PC-9 (cell line): Measurements from ENCODE around the gene FLAD1. TPM values are rescaled to one million over a fixed set of nuclear protein-coding genes. Genes with fewer than 3 reads are reported as not detected.

Experiments
- BruUV-seq: library from RNA; stranded (reverse); fragments of 400-500 nt; replicated peaks from 2 replicates; lab custom pipeline; 2021; lab: Mats Ljungman, UMichigan
- CTCF ChIA-PET: fragments of 300-600 bp; sonication (Branson Sonifier 250); formaldehyde crosslinking; loops from one replicate; lab custom pipeline; 2022; ENCODE audit warnings: antibody characterized with exemption; lab: Charles Lee
- POLR2A ChIA-PET: fragments of 300-600 bp; sonication (Branson Sonifier 250); formaldehyde crosslinking; loops from one replicate; lab custom pipeline; 2022; ENCODE audit warnings: antibody characterized with exemption; ENCODE audit not compliant: unreplicated experiment; lab: Charles Lee
- DNase-seq, 2 experiments: peaks; one replicate each; pipeline versions ENCODE4 v3.0.0 to v3.0.0-alpha.2; 2015 to 2022; ENCODE audit warnings: mixed read lengths in 1 of 2
- H2AFZ ChIP-seq: fragments of 200-600 bp; sonication (generic); 2 replicates; pipeline ENCODE4 v1.8.1; 2017; ENCODE audit warnings: antibody characterized with exemption
- H3F3A ChIP-seq: fragments of 200-600 bp; sonication (generic); 2 replicates; pipeline ENCODE4 v1.8.1; 2017; ENCODE audit warnings: antibody characterized with exemption, mild to moderate bottlenecking, low read depth; ENCODE audit not compliant: insufficient read depth
- H3K27ac ChIP-seq: fragments of 200-600 bp; sonication (generic); 2 replicates; pipeline ENCODE4 v1.6.1; 2016; ENCODE audit warnings: mixed run types
- H3K27me3 ChIP-seq: fragments of 200-600 bp; sonication (generic); 2 replicates; pipeline ENCODE4 v1.6.1; 2016; ENCODE audit warnings: low read depth, mixed run types; ENCODE audit not compliant: insufficient read depth
- H3K36me3 ChIP-seq: fragments of 200-600 bp; sonication (generic); 2 replicates; pipeline ENCODE4 v1.6.1; 2016; ENCODE audit warnings: low read depth, mixed run types
- H3K4me1 ChIP-seq: fragments of 200-600 bp; sonication (generic); replicated peaks from 2 replicates; pipeline ENCODE4 v1.6.1; 2016; ENCODE audit warnings: mixed run types; ENCODE audit not compliant: insufficient read depth
- H3K4me2 ChIP-seq: fragments of 200-600 bp; sonication (generic); 2 replicates; pipeline ENCODE4 v1.6.1; 2017; ENCODE audit warnings: mixed run types
- H3K4me3 ChIP-seq: fragments of 200-600 bp; sonication (generic); 2 replicates; pipeline ENCODE4 v1.6.1; 2016; ENCODE audit warnings: mixed run types
- H3K79me2 ChIP-seq: fragments of 200-600 bp; sonication (generic); 2 replicates; pipeline ENCODE4 v1.6.1; 2017; ENCODE audit warnings: low read depth, mixed run types
- H3K9me2 ChIP-seq: fragments of 200-600 bp; sonication (generic); 2 replicates; pipeline ENCODE4 v1.8.1; 2017; ENCODE audit warnings: mild to moderate bottlenecking; ENCODE audit not compliant: insufficient read depth
- H3K9me3 ChIP-seq: fragments of 200-600 bp; sonication (generic); 2 replicates; pipeline ENCODE4 v1.8.1; 2016; ENCODE audit warnings: low read depth; ENCODE audit not compliant: insufficient read depth
- H4K20me1 ChIP-seq: fragments of 200-600 bp; sonication (generic); 2 replicates; pipeline ENCODE4 v1.8.1; 2017; ENCODE audit not compliant: insufficient read depth
- EZH2 ChIP-seq: fragments of 200-600 bp; sonication (generic); IDR thresholded peaks from 2 replicates; pipeline ENCODE4 v1.8.0; 2017; ENCODE audit warnings: antibody characterized with exemption, low read depth
- intact Hi-C: fragments of 100-400 bp; cut with micrococcal nuclease; formaldehyde crosslinking; loops from one replicate; pipeline ENCODE4 v1.10.0; 2022; ENCODE audit not compliant: unreplicated experiment
- total RNA-seq: library from RNA; stranded (reverse); gene quantifications from 2 replicates; pipeline ENCODE4 v1.2.3, GENCODE V29; 2021
- TF ChIP-seq, protein P1 (sequence below): fragments of 200-600 bp; sonication (generic); conservative IDR thresholded peaks from 2 replicates; pipeline ENCODE4 v1.6.1; 2017; ENCODE audit warnings: mixed run types, antibody characterized with exemption, mild to moderate bottlenecking, moderate library complexity

FLAD1 gene
- total RNA-seq, 1 experiment from 2014 or later, result 54.2 TPM

DNA sequence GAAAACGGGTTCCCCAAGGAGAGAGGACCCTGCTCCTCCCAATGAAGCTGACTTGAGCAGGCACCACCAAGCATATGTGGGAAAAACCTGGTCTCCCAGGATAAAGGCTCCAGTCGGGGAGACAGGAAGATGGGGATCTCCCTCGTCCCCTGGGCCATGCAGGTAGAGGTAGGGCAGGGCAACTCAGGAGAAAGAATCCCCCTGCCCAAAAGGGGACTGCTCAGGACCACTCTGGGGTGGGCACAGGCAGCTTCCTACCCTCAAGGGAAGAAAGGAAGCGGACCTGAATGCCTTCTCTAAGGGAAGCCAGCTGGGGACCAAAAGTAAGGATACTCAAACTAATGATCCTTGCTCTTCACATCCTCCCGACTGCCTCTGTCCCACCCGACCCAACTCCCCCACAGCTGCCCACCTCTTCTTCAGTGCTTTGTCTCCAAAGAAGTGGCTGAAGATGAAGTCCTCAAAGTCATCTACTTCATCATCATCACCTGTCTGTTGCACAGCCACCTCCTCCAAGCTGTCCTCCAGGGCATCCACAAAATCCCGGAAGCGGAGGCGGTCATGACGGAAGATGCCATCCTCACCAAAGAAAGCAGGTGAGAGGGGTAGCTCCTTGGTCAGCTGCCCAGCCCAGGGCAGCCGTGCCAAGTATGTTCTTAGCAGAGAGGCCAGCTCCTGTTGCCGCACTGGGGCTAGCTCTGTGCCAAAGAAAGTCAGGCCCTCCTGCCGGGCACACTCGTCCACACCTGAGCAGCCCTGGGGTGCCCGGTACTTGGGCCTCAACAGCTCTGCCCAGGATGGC is 37.8 kb upstream of the FLAD1 start:
- POLR2A ChIA-PET, result no interaction called here

GRCh38 chr1:154945962-154946850 is 36.9 kb upstream of the FLAD1 start:
- no peak for DNase-seq
- H2AFZ ChIP-seq, result no peak overlapping the region
- no peak overlapping the region for H3K4me2 ChIP-seq
- ChIA-PET POLR2A (no interaction called here), CTCF (no interaction called here)
- no peaks in the 10 kb centered on the region for H3K9me3 ChIP-seq
- H3K4me1 ChIP-seq, result peaks cover 12% of the 10 kb centered on the region; the same call in 1 of the 2 replicates
- BruUV-seq, result TSS peak; percentile 29
- no peaks in the 10 kb centered on the region for H3K79me2 ChIP-seq
- no peaks in the 10 kb centered on the region for H3K36me3 ChIP-seq
- H3F3A ChIP-seq, result no peaks in the 10 kb centered on the region
- H3K9me2 ChIP-seq, result no peaks in the 10 kb centered on the region
- no peak for TF ChIP-seq EZH2
- no peaks in the 10 kb centered on the region for H3K27me3 ChIP-seq
- intact Hi-C loops, result no loop called here
- H3K27ac ChIP-seq, result no peak overlapping the region
- H3K4me3 ChIP-seq, result no peak overlapping the region
- no peaks in the 10 kb centered on the region for H4K20me1 ChIP-seq

More for the DNA sequence above, 37.8 kb upstream of the FLAD1 start:
- H3K9me3 ChIP-seq, result no peaks in the 10 kb centered on the region
- no peaks in the 10 kb centered on the region for H3K36me3 ChIP-seq
- no peak overlapping the region for H3K4me2 ChIP-seq
- H3K27me3 ChIP-seq, result no peaks in the 10 kb centered on the region
- CTCF ChIA-PET, result no interaction called here
- no peak overlapping the region for H3K4me3 ChIP-seq
- no TSS peak for BruUV-seq
- no peaks in the 10 kb centered on the region for H3F3A ChIP-seq
- H3K4me1 ChIP-seq, result peaks cover 12% of the 10 kb centered on the region; the same call in 1 of the 2 replicates
- no peak overlapping the region for H3K27ac ChIP-seq
- DNase-seq, result no peak
- intact Hi-C loops, result no loop called here
- no peak for TF ChIP-seq EZH2
- TF ChIP-seq, protein P1, sequence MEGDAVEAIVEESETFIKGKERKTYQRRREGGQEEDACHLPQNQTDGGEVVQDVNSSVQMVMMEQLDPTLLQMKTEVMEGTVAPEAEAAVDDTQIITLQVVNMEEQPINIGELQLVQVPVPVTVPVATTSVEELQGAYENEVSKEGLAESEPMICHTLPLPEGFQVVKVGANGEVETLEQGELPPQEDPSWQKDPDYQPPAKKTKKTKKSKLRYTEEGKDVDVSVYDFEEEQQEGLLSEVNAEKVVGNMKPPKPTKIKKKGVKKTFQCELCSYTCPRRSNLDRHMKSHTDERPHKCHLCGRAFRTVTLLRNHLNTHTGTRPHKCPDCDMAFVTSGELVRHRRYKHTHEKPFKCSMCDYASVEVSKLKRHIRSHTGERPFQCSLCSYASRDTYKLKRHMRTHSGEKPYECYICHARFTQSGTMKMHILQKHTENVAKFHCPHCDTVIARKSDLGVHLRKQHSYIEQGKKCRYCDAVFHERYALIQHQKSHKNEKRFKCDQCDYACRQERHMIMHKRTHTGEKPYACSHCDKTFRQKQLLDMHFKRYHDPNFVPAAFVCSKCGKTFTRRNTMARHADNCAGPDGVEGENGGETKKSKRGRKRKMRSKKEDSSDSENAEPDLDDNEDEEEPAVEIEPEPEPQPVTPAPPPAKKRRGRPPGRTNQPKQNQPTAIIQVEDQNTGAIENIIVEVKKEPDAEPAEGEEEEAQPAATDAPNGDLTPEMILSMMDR, result no peak
- no peaks in the 10 kb centered on the region for H4K20me1 ChIP-seq
- no peak overlapping the region for H2AFZ ChIP-seq
- H3K9me2 ChIP-seq, result no peaks in the 10 kb centered on the region
- no peaks in the 10 kb centered on the region for H3K79me2 ChIP-seq

GRCh38 chr1:154948079-154948478 is 35.1 kb upstream of the FLAD1 start:
- Histone ChIP-seq H3K9me3 (no peaks in the 10 kb centered on the region), H2AFZ (no peak overlapping the region), H3K36me3 (no peaks in the 10 kb centered on the region), H3F3A (no peaks in the 10 kb centered on the region), H3K9me2 (no peaks in the 10 kb centered on the region), H3K4me2 (no peak overlapping the region), H3K4me1 (no peaks in the 10 kb centered on the region), H3K27me3 (no peaks in the 10 kb centered on the region), H3K27ac (no peak overlapping the region), H3K4me3 (no peak overlapping the region), H3K79me2 (no peaks in the 10 kb centered on the region), H4K20me1 (no peaks in the 10 kb centered on the region)
- ChIA-PET POLR2A (no interaction called here), CTCF (interaction anchor here (0.5 kb wide), 1 partner anchor 598 kb away, joined by 3 read pairs; no protein-coding TSS in a partner anchor)
- no TSS peak for BruUV-seq
- TF ChIP-seq, protein P1, result no peak
- TF ChIP-seq EZH2, result no peak
- DNase-seq, result no peak
- intact Hi-C loops, result no loop called here
